HepG2 (cell line): ENCODE data around the gene P2RY1. TPM values are rescaled to one million over a fixed set of nuclear protein-coding genes. Genes with fewer than 3 reads are reported as not detected.

ENCODE experiments used
- HCFC1 ChIP-seq: fragments of 150-350 bp; IDR thresholded peaks from 2 replicates; pipeline ENCODE4 v1.6.1; 2014; ENCODE audit warnings: low read depth, low read length
- HNRNPH1 ChIP-seq: fragments of 200-400 bp; formaldehyde crosslinking; optimal IDR thresholded peaks from 2 replicates; pipeline ENCODE3; 2017; ENCODE audit warnings: mild to moderate bottlenecking, low read depth, low read length
- KIAA2018 ChIP-seq: sonication (generic); formaldehyde crosslinking; IDR thresholded peaks from 2 replicates; pipeline ENCODE4 v1.5.0; 2020; ENCODE audit warnings: mild to moderate bottlenecking, missing genetic modification reagents, borderline replicate concordance
- SP2 ChIP-seq: sonication (generic); formaldehyde crosslinking; IDR thresholded peaks from 2 replicates; pipeline ENCODE4 v1.5.1; 2020; ENCODE audit warnings: mild to moderate bottlenecking, missing genetic modification reagents
- ZUFSP ChIP-seq: sonication (generic); formaldehyde crosslinking; IDR thresholded peaks from 2 replicates; pipeline ENCODE4 v1.9.0; 2021; ENCODE audit warnings: missing genetic modification reagents, mild to moderate bottlenecking, borderline replicate concordance
- polyA plus RNA-seq, 8 experiments: library from polyadenylated mRNA; depleted of rRNA in 3 of 8; stranded (reverse) in 7 of 8; unstranded in 1 of 8; fragments of >200 nt; fragmentation: Illumina TruSeq in 4 of 8; extraction: Trizol in 4 of 8; gene quantifications; 2 replicates each; pipeline versions ENCODE4 v1.2.1 to v1.2.3, GENCODE V29; 2011 to 2016; ENCODE audit warnings: low read depth in 4 of 8, missing spikeins in 1 of 8, mixed read lengths in 1 of 8; ENCODE audit not compliant: insufficient read depth in 1 of 8
- total RNA-seq, 5 experiments: library from RNA; depleted of rRNA; stranded (reverse); fragments of >200 nt; fragmentation: Illumina TruSeq; extraction: Trizol; gene quantifications; 2 replicates each; pipeline ENCODE4 v1.2.3, GENCODE V29; 2016; ENCODE audit warnings: low read depth in 1 of 5
- TF ChIP-seq, protein P1 (sequence below): sonication (generic); formaldehyde crosslinking; IDR thresholded peaks from 2 replicates; pipeline ENCODE4 v1.4.0; 2020; ENCODE audit warnings: missing genetic modification reagents

P2RY1 gene
- total and polyA plus RNA-seq, 2 of the 13 experiments (the other 11 are each of a cell fraction or from before 2014, with no cell fraction given), result not detected

- TF ChIP-seq KIAA2018 (CRISPR knock-in tag) (no peak), SP2 (CRISPR knock-in tag) (no peak), HNRNPH1 (no peak), HCFC1 (no peak), ZUFSP (CRISPR knock-in tag) (no peak)
- TF ChIP-seq, protein P1, sequence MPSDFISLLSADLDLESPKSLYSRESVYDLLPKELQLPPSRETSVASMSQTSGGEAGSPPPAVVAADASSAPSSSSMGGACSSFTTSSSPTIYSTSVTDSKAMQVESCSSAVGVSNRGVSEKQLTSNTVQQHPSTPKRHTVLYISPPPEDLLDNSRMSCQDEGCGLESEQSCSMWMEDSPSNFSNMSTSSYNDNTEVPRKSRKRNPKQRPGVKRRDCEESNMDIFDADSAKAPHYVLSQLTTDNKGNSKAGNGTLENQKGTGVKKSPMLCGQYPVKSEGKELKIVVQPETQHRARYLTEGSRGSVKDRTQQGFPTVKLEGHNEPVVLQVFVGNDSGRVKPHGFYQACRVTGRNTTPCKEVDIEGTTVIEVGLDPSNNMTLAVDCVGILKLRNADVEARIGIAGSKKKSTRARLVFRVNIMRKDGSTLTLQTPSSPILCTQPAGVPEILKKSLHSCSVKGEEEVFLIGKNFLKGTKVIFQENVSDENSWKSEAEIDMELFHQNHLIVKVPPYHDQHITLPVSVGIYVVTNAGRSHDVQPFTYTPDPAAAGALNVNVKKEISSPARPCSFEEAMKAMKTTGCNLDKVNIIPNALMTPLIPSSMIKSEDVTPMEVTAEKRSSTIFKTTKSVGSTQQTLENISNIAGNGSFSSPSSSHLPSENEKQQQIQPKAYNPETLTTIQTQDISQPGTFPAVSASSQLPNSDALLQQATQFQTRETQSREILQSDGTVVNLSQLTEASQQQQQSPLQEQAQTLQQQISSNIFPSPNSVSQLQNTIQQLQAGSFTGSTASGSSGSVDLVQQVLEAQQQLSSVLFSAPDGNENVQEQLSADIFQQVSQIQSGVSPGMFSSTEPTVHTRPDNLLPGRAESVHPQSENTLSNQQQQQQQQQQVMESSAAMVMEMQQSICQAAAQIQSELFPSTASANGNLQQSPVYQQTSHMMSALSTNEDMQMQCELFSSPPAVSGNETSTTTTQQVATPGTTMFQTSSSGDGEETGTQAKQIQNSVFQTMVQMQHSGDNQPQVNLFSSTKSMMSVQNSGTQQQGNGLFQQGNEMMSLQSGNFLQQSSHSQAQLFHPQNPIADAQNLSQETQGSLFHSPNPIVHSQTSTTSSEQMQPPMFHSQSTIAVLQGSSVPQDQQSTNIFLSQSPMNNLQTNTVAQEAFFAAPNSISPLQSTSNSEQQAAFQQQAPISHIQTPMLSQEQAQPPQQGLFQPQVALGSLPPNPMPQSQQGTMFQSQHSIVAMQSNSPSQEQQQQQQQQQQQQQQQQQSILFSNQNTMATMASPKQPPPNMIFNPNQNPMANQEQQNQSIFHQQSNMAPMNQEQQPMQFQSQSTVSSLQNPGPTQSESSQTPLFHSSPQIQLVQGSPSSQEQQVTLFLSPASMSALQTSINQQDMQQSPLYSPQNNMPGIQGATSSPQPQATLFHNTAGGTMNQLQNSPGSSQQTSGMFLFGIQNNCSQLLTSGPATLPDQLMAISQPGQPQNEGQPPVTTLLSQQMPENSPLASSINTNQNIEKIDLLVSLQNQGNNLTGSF (CRISPR knock-in tag), result no peak
Measured at GRCh38 chr3:152797751-152798432, 37.0 kb upstream of the P2RY1 start (continued).
